ENCODE data around the gene FBRSL1. TPM values are rescaled to one million over a fixed set of nuclear protein-coding genes. Genes with fewer than 3 reads are reported as not detected.

The FBRSL1 gene
- total RNA-seq, 4 donors from 2014 or later, result 23.3 to 306 (median 49.7) TPM

GRCh38 chr12:132501204-132501940 is 11.4 kb downstream of the FBRSL1 start:
- Histone ChIP-seq H3K27ac (no peak overlapping the region), H3K9me3 (no peaks in the 10 kb centered on the region), H3K27me3 (no peaks in the 10 kb centered on the region), H3K4me3 (no peak overlapping the region), H3K4me1 (peaks cover 22 to 74% (median 45%) of the 10 kb centered on the region in 4 donors), H3K36me3 (no peaks in the 10 kb centered on the region)
- DNase-seq, result no peak
- in situ Hi-C loops (cut with MboI; ENCODE audit: low pct_ligation_motif_present in 1 of 4, low pct_unique_long_range_greater_than_20kb in 1 of 4, low sequenced_read_pairs in 3 of 4), result loop anchor here in 2 of 4 donors (25.0 kb wide), 1 partner anchor 89 kb away; no protein-coding TSS in a partner anchor
- 89 to 90% methylated on average over 3 to 26 of the region's 27 CpGs for WGBS, 2 donors (ENCODE audit: low coverage in 1 of 2)
- TF ChIP-seq POLR2AphosphoS5 (IDR thresholded peaks at IDR 0.05), result no peak
- intact Hi-C loops (cut with DNase I; ENCODE audit: low total_unique reads), result no loop called here

- Histone ChIP-seq H3K4me1 (peaks cover 24 to 81% (median 51%) of the 10 kb centered on the region in 4 donors), H3K9me3 (no peaks in the 10 kb centered on the region), H3K27me3 (no peaks in the 10 kb centered on the region), H3K36me3 (no peaks in the 10 kb centered on the region), H3K4me3 (no peak overlapping the region), H3K27ac (no peak overlapping the region)
- no peak for DNase-seq
- in situ Hi-C loops (cut with MboI; ENCODE audit: low pct_ligation_motif_present in 1 of 4, low pct_unique_long_range_greater_than_20kb in 1 of 4, low sequenced_read_pairs in 3 of 4) (loop anchor here in 2 of 4 donors (25.0 kb wide), 1 partner anchor 90 kb away; no protein-coding TSS in a partner anchor), intact Hi-C loops (cut with DNase I; ENCODE audit: low total_unique reads) (no loop called here)
- TF ChIP-seq EP300 (IDR thresholded peaks at IDR 0.05; ENCODE audit: low read depth) (no peak), POLR2AphosphoS5 (IDR thresholded peaks at IDR 0.05) (no peak), CTCF (IDR thresholded peaks at IDR 0.05) (no peak), POLR2A (IDR thresholded peaks at IDR 0.05) (no peak)
- 86% methylated on average over 17 of the region's 24 CpGs; no CpG with 5 or more reads in 1 of the 2 donors for WGBS, 2 donors (ENCODE audit: low coverage in 1 of 2)
Observed at GRCh38 chr12:132502149-132502881, 12.4 kb downstream of the FBRSL1 start.

GRCh38 chr12:132502882-132503193 is 12.9 kb downstream of the FBRSL1 start:
- 77% methylated on average over 8 of the region's 8 CpGs; no CpG with 5 or more reads in 1 of the 2 donors for WGBS, 2 donors (ENCODE audit: low coverage in 1 of 2)
- intact Hi-C loops (cut with DNase I; ENCODE audit: low total_unique reads) (no loop called here), in situ Hi-C loops (cut with MboI; ENCODE audit: low pct_ligation_motif_present in 1 of 4, low pct_unique_long_range_greater_than_20kb in 1 of 4, low sequenced_read_pairs in 3 of 4) (loop anchor here in 2 of 4 donors (25.0 kb wide), 1 partner anchor 91 kb away; no protein-coding TSS in a partner anchor)

GRCh38 chr12:132503618-132504204 is 13.8 kb downstream of the FBRSL1 start:
- TF ChIP-seq CTCF (IDR thresholded peaks at IDR 0.05) (no peak), EP300 (IDR thresholded peaks at IDR 0.05; ENCODE audit: low read depth) (no peak), POLR2AphosphoS5 (IDR thresholded peaks at IDR 0.05) (no peak), POLR2A (IDR thresholded peaks at IDR 0.05) (no peak)
- H3K27me3 ChIP-seq, result no peaks in the 10 kb centered on the region
- 85% methylated on average over 5 of the region's 5 CpGs; no CpG with 5 or more reads in 1 of the 2 donors for WGBS, 2 donors (ENCODE audit: low coverage in 1 of 2)
- peaks cover 24 to 80% (median 50%) of the 10 kb centered on the region in 4 donors for H3K4me1 ChIP-seq
- H3K4me3 ChIP-seq, result no peak overlapping the region
- no peak for DNase-seq
- H3K9me3 ChIP-seq, result no peaks in the 10 kb centered on the region
- in situ Hi-C loops (cut with MboI; ENCODE audit: low pct_ligation_motif_present in 1 of 4, low pct_unique_long_range_greater_than_20kb in 1 of 4, low sequenced_read_pairs in 3 of 4) (loop anchor here in 2 of 4 donors (25.0 kb wide), 1 partner anchor 91 kb away; no protein-coding TSS in a partner anchor), intact Hi-C loops (cut with DNase I; ENCODE audit: low total_unique reads) (no loop called here)
- no peak overlapping the region for H3K27ac ChIP-seq
- H3K36me3 ChIP-seq, result no peaks in the 10 kb centered on the region

More at GRCh38 chr12:132502882-132503193, 12.9 kb downstream of the FBRSL1 start:
- no peak overlapping the region for H3K27ac ChIP-seq
- TF ChIP-seq CTCF (IDR thresholded peaks at IDR 0.05), result no peak
- TF ChIP-seq EP300 (IDR thresholded peaks at IDR 0.05; ENCODE audit: low read depth), result no peak
- H3K4me3 ChIP-seq, result no peak overlapping the region
- no peaks in the 10 kb centered on the region for H3K9me3 ChIP-seq
- DNase-seq, result no peak
- no peaks in the 10 kb centered on the region for H3K27me3 ChIP-seq
- H3K36me3 ChIP-seq, result no peaks in the 10 kb centered on the region
- H3K4me1 ChIP-seq, result peaks cover 24 to 83% (median 50%) of the 10 kb centered on the region in 4 donors

Data from transverse colon (tissue), 4 donors.